MCF 10A (cell line): ENCODE measurements around the gene RIMS4. TPM values are rescaled to one million over a fixed set of nuclear protein-coding genes. Genes with fewer than 3 reads are reported as not detected.

Experiments
- BruUV-seq: library from RNA; stranded (reverse); fragments of 400-500 nt; replicated peaks from 2 replicates; lab custom pipeline; 2021; lab: Mats Ljungman, UMichigan
- CTCF ChIA-PET: fragments of 300-600 bp; sonication (Branson Sonifier 250); formaldehyde crosslinking; extraction: SDS; loops from one replicate; lab custom pipeline; 2021; ENCODE audit warnings: antibody characterized with exemption, inconsistent platforms; lab: Yijun Ruan, JAX
- POLR2A ChIA-PET: fragments of 300-600, 350-650 bp; sonication (Branson Sonifier 250); formaldehyde crosslinking; extraction: SDS; loops from one replicate; lab custom pipeline; 2020; ENCODE audit warnings: antibody characterized with exemption, inconsistent platforms; lab: Yijun Ruan, JAX
- DNase-seq: peaks from one replicate; pipeline ENCODE4 v3.0.0-alpha.2; 2018; ENCODE audit not compliant: unreplicated experiment
- H3K27ac Mint-ChIP-seq: one replicate; pipeline ENCODE4 v1.8.0; 2022; ENCODE audit warnings: mild to moderate bottlenecking, low read depth, mixed read lengths; ENCODE audit not compliant: unreplicated experiment
- H3K27me3 Mint-ChIP-seq: one replicate; pipeline ENCODE4 v1.8.0; 2022; ENCODE audit warnings: mixed read lengths; ENCODE audit not compliant: insufficient read depth, unreplicated experiment
- H3K36me3 Mint-ChIP-seq: one replicate; pipeline ENCODE4 v1.8.0; 2022; ENCODE audit warnings: mild to moderate bottlenecking, moderate library complexity, mixed read lengths; ENCODE audit not compliant: insufficient read depth, unreplicated experiment
- H3K4me1 Mint-ChIP-seq: one replicate; pipeline ENCODE4 v1.8.0; 2022; ENCODE audit warnings: mixed read lengths; ENCODE audit not compliant: insufficient read depth, unreplicated experiment
- H3K4me3 Mint-ChIP-seq: one replicate; pipeline ENCODE4 v1.8.0; 2022; ENCODE audit warnings: mild to moderate bottlenecking, moderate library complexity, mixed read lengths; ENCODE audit not compliant: unreplicated experiment
- H3K9me3 Mint-ChIP-seq: one replicate; pipeline ENCODE4 v1.8.0; 2022; ENCODE audit warnings: mixed read lengths; ENCODE audit not compliant: unreplicated experiment
- CTCF ChIP-seq: fragments of 200-600 bp; IDR thresholded peaks from one replicate; pipeline ENCODE4 v1.8.0; 2022; ENCODE audit warnings: antibody characterized with exemption, mild to moderate bottlenecking; ENCODE audit not compliant: unreplicated experiment
- intact Hi-C: fragments of 100-400 bp; cut with micrococcal nuclease; formaldehyde crosslinking; loops from 2 replicates; pipeline ENCODE4 v1.14.1; 2022
- total RNA-seq: library from RNA; stranded (reverse); gene quantifications from 2 replicates; pipeline ENCODE4 v1.2.3, GENCODE V29; 2022

The RIMS4 gene
- total RNA-seq, 1 experiment from 2014 or later: not detected

GRCh38 chr20:44759595-44759994 is 50.8 kb downstream of the RIMS4 start:
- POLR2A ChIA-PET: interaction anchor here (0.7 kb wide), 1 partner anchor 32 kb away, joined by 3 read pairs; no protein-coding TSS in a partner anchor
- Mint-ChIP-seq H3K9me3 (no peaks in the 10 kb centered on the region), H3K36me3 (peaks cover 7% of the 10 kb centered on the region), H3K4me1 (no peaks in the 10 kb centered on the region), H3K4me3 (no peak overlapping the region), H3K27ac (no peak overlapping the region), H3K27me3 (peaks cover 40% of the 10 kb centered on the region)
- DNase-seq: no peak
- CTCF ChIA-PET: interaction anchor here (0.9 to 7.4 kb wide), 2 partner anchors 12 to 76 kb away, joined by 4 to 45 read pairs; partner anchors contain the start of gene KCNK15
- no TSS peak for BruUV-seq
- TF ChIP-seq CTCF: no peak
- intact Hi-C loops: no loop called here

GRCh38 chr20:44758247-44759101 is 51.9 kb downstream of the RIMS4 start:
- Mint-ChIP-seq H3K27me3 (peaks cover 39% of the 10 kb centered on the region), H3K27ac (no peak overlapping the region), H3K9me3 (no peaks in the 10 kb centered on the region), H3K4me1 (no peaks in the 10 kb centered on the region), H3K36me3 (no peaks in the 10 kb centered on the region), H3K4me3 (no peak overlapping the region)
- intact Hi-C loops: no loop called here
- POLR2A ChIA-PET: interaction anchor here (0.7 kb wide), 1 partner anchor 28 kb away, joined by 3 read pairs; no protein-coding TSS in a partner anchor
- DNase-seq: no peak
- no peak for TF ChIP-seq CTCF
- CTCF ChIA-PET: interaction anchor here (0.9 to 7.4 kb wide), 2 partner anchors 11 to 75 kb away, joined by 4 to 45 read pairs; partner anchors contain the start of gene KCNK15
- BruUV-seq: no TSS peak

- Mint-ChIP-seq H3K27me3 (peaks cover 30% of the 10 kb centered on the region), H3K36me3 (no peaks in the 10 kb centered on the region), H3K4me1 (no peaks in the 10 kb centered on the region), H3K9me3 (no peaks in the 10 kb centered on the region), H3K27ac (no peak overlapping the region), H3K4me3 (no peak overlapping the region)
- no peak for DNase-seq
- no TSS peak for BruUV-seq
- no peak for TF ChIP-seq CTCF
- ChIA-PET CTCF (interaction anchor here (1.0 to 7.4 kb wide), 2 partner anchors 10 to 373 kb away, joined by 3 to 45 read pairs; partner anchors contain the start of gene KCNK15), POLR2A (no interaction called here)
- intact Hi-C loops: no loop called here
Measured at GRCh38 chr20:44756956-44757355, 53.4 kb downstream of the RIMS4 start.

GRCh38 chr20:44756011-44756688 is 54.2 kb downstream of the RIMS4 start:
- no peaks in the 10 kb centered on the region for H3K4me1 Mint-ChIP-seq
- H3K27ac Mint-ChIP-seq: no peak overlapping the region
- intact Hi-C loops: no loop called here
- DNase-seq: no peak
- H3K4me3 Mint-ChIP-seq: no peak overlapping the region
- no peak for TF ChIP-seq CTCF
- ChIA-PET CTCF (interaction anchor here (0.6 to 7.4 kb wide), 2 partner anchors 9 to 72 kb away, joined by 4 to 45 read pairs; partner anchors contain the start of gene KCNK15), POLR2A (interaction anchor here (0.7 to 0.9 kb wide), 2 partner anchors 16 to 21 kb away, joined by 3 read pairs; no protein-coding TSS in a partner anchor)
- peaks cover 30% of the 10 kb centered on the region for H3K27me3 Mint-ChIP-seq
- no TSS peak for BruUV-seq
- no peaks in the 10 kb centered on the region for H3K9me3 Mint-ChIP-seq
- H3K36me3 Mint-ChIP-seq: no peaks in the 10 kb centered on the region
